Measurements from ENCODE around the gene FCGR1A.
"Not testable (repeated sequence)": the region's sequence is repeated elsewhere in the genome, so short reads cannot be mapped to it uniquely, and the experiment has no call there.

Gene FCGR1A

DNA sequence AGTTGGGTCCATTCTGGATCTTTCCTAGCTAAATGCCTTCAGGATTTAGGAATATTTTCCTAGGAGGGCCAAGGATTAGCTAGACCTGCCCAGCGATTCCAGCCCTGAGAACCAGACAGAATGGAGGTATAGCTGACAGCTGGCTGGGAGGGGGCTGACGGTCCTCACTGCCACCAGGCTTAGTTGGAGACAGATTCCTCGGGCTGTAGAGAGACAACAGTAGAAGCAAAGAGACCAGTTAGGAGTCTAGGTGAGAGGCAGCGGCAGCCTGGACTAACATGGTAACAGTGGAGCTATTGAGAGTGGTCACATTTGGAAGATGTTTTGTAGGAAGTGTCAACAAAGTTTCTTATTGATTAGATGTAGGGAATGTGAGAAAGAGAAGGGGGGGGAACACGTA lies 11.4 kb downstream of the FCGR1A start:
- H3K36me3 Mint-ChIP-seq (ENCODE audit: low read depth); H3K27me3 Mint-ChIP-seq; H3K4me1 Mint-ChIP-seq (ENCODE audit: low read depth); H3K27ac Mint-ChIP-seq; H3K9me3 Mint-ChIP-seq; intact Hi-C loops (cut with micrococcal nuclease); H3K4me3 Mint-ChIP-seq: not testable (repeated sequence)

DNA sequence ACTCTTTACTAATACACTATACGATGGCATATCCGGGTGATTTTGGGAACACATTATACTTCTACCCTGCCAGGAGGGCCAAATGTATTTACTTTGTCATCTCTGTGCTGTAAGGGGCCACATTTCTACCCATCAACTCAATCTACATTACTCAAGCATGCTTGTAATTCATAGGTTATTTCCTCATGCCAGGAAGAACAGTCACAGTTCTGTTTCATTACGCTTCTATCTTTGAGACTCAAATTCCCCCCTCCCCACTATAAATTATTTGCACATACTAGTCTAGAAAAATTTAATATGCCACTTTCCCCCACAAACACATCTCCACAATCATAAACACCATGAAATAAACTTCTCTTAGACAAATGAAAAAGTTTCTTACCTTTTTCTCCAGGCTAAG lies 19.1 kb downstream of the FCGR1A start:
- H3K27me3 Mint-ChIP-seq; H3K9me3 Mint-ChIP-seq; H3K4me3 Mint-ChIP-seq; H3K27ac Mint-ChIP-seq; intact Hi-C loops (cut with micrococcal nuclease); H3K36me3 Mint-ChIP-seq (ENCODE audit: low read depth); H3K4me1 Mint-ChIP-seq (ENCODE audit: low read depth): not testable (repeated sequence)

DNA sequence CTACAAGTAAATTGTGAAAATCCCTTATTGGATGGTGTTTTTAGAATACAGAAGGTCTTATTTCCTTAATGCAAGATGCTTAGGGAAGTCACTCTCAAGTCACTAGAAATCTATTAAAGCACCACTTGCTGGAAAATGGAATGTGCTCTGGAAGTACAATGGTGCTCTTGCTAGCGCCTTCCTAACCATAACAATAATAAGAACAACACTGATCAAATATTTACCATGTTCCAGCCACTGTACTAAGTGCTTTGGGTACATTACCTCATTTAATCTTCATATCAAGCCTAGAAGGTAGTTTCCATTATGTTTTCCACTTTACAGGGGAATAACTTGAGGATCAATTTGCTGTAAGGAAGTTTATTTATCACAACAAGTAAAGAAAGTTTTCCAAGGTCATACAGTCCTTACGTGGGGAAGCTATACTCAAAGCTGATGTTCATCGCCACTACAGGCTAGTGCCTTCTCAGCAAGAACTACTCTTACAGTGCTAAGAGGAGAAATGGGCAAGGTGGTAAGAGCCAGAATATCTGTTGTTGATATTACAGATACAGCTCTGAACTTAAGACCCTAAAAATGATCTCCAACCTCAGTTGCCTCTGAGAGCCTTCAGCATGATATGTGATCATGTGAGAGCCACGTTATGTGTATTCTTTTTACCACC lies 22.1 kb downstream of the FCGR1A start:
- intact Hi-C loops (cut with micrococcal nuclease); H3K27me3 Mint-ChIP-seq; H3K4me3 Mint-ChIP-seq; H3K9me3 Mint-ChIP-seq; H3K4me1 Mint-ChIP-seq (ENCODE audit: low read depth); H3K36me3 Mint-ChIP-seq (ENCODE audit: low read depth); H3K27ac Mint-ChIP-seq: not testable (repeated sequence)

DNA sequence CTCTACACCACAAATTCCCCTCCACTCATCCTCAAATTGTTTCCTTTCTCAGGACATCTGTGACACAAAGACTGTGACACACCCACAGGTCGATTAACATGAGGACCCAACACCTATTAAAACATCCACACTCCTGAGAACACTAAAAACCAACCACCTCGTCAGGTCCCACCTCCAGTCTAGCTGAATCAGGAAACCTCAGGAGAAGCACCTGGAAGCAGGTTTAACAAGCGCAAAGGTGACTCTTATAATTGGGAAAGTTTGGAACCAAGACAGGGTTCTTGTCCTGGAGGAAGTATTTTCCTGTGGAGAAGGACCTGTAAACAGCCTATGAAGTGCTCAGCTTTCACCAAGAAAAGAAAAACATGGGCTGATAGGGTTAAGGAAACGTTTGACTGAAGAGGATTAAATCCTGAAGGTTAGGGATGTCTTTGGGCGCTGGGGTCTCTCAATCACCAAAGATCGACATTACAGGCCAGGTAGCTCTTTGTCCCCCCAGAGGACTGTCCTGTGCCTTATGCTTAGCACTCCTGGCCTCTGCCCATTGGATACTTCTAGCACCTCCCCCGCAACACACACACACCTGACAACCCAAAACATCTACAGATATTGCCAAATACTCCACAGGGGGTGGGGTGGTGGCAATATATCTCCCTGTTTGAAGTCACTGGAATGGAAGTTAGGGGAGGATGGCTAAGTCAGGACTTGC lies 28.4 kb downstream of the FCGR1A start:
- H3K27me3 Mint-ChIP-seq; H3K27ac Mint-ChIP-seq; intact Hi-C loops (cut with micrococcal nuclease); H3K9me3 Mint-ChIP-seq; H3K4me1 Mint-ChIP-seq (ENCODE audit: low read depth); H3K4me3 Mint-ChIP-seq; H3K36me3 Mint-ChIP-seq (ENCODE audit: low read depth): not testable (repeated sequence)

GRCh38 chr1:149811514-149811889 lies 29.0 kb downstream of the FCGR1A start:
- not testable (repeated sequence) for H3K9me3 Mint-ChIP-seq, H3K27me3 Mint-ChIP-seq

DNA sequence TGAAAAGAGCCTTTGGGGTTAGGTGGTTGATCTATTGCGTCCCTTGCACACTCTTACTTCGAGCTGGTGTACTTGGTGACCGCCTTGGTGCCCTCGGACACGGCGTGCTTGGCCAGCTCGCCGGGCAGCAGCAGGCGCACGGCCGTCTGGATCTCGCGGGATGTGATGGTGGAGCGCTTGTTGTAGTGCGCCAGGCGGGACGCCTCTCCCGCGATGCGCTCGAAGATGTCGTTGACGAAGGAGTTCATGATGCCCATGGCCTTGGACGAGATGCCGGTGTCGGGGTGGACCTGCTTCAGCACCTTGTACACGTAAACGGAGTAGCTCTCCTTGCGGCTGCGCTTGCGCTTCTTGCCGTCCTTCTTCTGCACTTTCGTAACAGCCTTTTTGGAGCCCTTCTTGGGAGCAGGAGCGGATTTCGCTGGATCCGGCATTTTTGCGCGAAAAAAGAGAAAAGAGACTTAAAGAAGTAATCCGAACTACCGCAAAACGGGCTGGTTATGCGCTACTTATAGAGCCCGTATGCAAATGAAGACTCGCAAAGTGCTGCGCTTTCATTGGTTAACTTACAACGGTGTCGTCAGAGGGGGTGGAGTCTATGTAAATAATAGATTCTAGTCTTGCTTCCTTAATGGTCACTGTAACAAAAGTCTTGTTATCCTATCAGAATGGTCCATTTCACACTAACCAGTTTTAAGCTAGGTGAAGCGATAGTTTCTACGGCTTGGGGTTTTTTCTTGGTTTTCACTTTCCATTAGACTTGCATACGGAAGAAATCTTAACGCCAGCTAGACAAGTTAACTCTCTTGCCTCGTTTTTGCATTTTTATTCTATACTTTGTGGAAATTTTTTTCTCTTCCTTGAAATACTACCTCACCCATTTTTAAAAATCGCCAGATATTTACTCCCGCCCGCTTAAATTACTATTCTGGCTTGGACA lies 29.7 kb downstream of the FCGR1A start:
- H3K4me1 Mint-ChIP-seq (ENCODE audit: low read depth); H3K27me3 Mint-ChIP-seq; intact Hi-C loops (cut with micrococcal nuclease); H3K36me3 Mint-ChIP-seq (ENCODE audit: low read depth); H3K9me3 Mint-ChIP-seq: not testable (repeated sequence)
- peak overlapping the region; percentile 80 for H3K4me3 Mint-ChIP-seq
- H3K27ac Mint-ChIP-seq, result peak overlapping the region; percentile 94

More at GRCh38 chr1:149811514-149811889, 29.0 kb downstream of the FCGR1A start:
- intact Hi-C loops (cut with micrococcal nuclease); H3K36me3 Mint-ChIP-seq (ENCODE audit: low read depth); H3K4me1 Mint-ChIP-seq (ENCODE audit: low read depth): not testable (repeated sequence)
- Mint-ChIP-seq H3K4me3 (peak overlapping the region; percentile 34), H3K27ac (peak overlapping the region; percentile 94)

DNA sequence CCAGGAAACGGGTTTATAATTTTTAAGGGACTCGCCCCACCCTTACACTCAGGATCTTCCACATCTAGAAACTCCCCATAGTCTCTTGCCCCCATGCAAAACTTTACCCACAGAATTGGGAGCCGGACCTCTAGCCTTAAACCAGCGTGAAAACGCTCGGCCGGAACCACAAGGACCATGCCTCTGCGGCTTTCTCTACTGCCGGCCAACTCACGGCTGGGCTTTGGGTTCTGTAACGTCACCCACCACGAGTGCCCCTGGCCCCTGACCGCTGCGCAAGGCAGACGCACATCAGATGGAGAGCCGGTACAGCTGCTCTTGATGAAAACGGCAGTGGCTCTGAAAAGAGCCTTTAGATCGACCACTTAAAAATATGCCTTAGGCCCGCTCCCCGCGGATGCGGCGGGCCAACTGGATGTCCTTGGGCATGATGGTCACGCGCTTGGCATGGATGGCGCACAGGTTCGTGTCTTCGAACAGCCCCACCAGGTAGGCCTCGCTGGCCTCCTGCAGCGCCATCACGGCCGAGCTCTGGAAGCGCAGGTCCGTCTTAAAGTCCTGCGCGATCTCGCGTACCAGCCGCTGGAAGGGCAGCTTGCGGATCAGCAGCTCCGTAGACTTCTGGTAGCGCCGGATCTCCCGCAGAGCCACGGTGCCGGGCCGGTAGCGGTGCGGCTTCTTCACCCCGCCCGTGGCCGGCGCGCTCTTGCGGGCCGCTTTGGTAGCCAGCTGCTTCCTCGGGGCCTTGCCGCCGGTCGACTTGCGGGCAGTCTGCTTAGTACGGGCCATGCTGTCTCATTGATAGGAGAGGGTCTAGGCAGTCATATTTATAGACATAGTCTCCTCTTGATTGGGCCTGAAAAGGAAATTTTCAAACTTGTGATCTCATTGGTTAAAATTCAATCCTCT lies 30.7 kb downstream of the FCGR1A start:
- Mint-ChIP-seq H3K27ac (peak overlapping the region; percentile 94), H3K4me3 (peak overlapping the region; percentile 80)
- H3K9me3 Mint-ChIP-seq; H3K4me1 Mint-ChIP-seq (ENCODE audit: low read depth); H3K27me3 Mint-ChIP-seq; intact Hi-C loops (cut with micrococcal nuclease); H3K36me3 Mint-ChIP-seq (ENCODE audit: low read depth): not testable (repeated sequence)

DNA sequence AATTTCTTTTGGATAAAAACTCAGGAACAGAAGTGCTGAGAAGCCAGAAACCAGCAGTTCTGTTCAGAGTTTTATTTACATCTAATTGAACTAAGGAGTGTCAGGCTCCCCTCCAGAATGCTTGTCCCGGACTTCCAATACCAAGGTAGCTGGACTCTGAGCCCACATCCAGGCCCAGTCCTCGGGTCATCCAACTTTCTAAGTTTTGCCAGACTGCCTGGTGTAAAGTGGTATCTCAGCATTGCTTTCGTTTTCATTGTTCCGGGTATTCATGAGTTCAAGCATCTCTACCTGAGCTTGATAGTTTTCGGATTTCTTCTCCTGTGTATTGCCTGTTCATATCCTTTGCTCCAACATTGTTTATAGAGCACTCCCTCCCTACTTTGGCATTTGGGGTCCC lies 37.9 kb downstream of the FCGR1A start:
- H3K36me3 Mint-ChIP-seq (ENCODE audit: low read depth); H3K27ac Mint-ChIP-seq; intact Hi-C loops (cut with micrococcal nuclease); H3K4me1 Mint-ChIP-seq (ENCODE audit: low read depth); H3K4me3 Mint-ChIP-seq; H3K9me3 Mint-ChIP-seq; H3K27me3 Mint-ChIP-seq: not testable (repeated sequence)

DNA sequence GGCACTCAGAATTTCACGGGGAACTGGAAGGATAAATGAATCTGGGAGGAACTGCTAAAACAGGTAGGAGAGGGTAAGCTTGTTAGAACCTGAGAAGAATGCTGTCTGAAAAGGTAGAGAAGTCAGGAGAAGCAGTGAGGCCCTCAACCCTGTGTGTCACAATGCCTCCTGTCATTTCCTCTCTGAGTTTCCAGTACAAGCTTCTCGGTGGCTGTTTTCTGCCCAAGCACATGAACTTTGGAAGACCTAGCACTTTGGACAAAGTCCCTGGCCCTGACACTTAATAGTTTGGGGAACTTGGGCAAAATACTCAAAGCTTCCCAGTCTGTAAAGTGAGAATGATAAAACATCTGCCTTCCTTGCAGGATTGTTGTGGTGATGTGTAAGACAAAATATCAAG lies 44.1 kb downstream of the FCGR1A start:
- H3K4me3 Mint-ChIP-seq; H3K27ac Mint-ChIP-seq; H3K27me3 Mint-ChIP-seq; H3K9me3 Mint-ChIP-seq; H3K4me1 Mint-ChIP-seq (ENCODE audit: low read depth); intact Hi-C loops (cut with micrococcal nuclease); H3K36me3 Mint-ChIP-seq (ENCODE audit: low read depth): not testable (repeated sequence)

DNA sequence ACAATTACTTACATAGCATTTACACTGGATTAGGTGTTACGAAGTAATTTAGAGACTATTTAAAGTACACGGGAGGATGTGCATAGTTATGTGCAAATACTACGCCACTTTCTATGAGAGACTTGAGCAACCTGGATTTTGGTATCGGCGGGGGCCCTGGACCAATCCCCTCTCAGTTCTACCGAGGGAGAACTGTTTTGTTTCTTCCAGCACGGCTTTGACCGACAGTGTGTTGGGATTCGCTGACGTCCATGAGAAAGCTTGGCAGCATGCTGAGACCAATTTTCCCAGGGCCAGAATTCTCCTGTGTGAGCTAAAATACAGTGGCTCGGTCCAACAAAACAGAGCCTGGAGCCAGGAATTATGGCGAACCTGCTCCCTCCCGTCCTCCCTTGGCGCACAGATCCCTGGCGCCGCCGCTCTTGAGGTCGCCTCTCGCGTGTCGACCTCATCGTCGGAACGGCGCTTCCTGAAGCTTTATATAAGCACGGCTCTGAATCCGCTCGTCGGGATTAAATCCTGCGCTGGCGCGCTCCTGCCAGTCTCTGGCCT lies 49.3 kb downstream of the FCGR1A start:
- intact Hi-C loops (cut with micrococcal nuclease); H3K27ac Mint-ChIP-seq; H3K36me3 Mint-ChIP-seq (ENCODE audit: low read depth); H3K4me3 Mint-ChIP-seq; H3K4me1 Mint-ChIP-seq (ENCODE audit: low read depth); H3K9me3 Mint-ChIP-seq; H3K27me3 Mint-ChIP-seq: not testable (repeated sequence)

- intact Hi-C loops (cut with micrococcal nuclease); H3K4me3 Mint-ChIP-seq; H3K4me1 Mint-ChIP-seq (ENCODE audit: low read depth); H3K27ac Mint-ChIP-seq; H3K9me3 Mint-ChIP-seq; H3K36me3 Mint-ChIP-seq (ENCODE audit: low read depth); H3K27me3 Mint-ChIP-seq: not testable (repeated sequence)
These were observed 50.0 kb downstream of the FCGR1A start for GRCh38 chr1:149832316-149833126.

GRCh38 chr1:149833144-149833543 lies 50.6 kb downstream of the FCGR1A start:
- intact Hi-C loops (cut with micrococcal nuclease), result not testable (repeated sequence)

DNA sequence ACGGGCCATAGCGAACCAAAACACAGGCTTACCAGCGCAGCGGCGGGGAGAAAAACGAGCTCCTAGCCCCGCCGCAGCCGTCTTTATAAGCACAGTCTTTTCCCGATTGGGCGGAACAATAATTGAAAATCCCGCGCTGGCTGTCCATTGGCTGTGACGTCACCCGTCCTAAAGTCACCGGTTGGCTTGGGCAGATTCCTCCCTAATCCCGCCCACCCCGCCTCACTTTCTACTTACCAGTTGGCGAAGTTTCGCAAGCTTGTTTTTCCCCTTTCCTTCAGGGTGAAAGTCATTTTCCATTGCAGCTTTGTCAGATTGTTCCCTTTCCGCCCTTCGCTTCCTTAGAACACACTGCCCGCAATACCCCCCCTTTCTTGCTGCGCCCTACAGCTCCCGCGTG lies 58.7 kb downstream of the FCGR1A start:
- H3K4me3 Mint-ChIP-seq; H3K27me3 Mint-ChIP-seq; H3K27ac Mint-ChIP-seq; H3K9me3 Mint-ChIP-seq; intact Hi-C loops (cut with micrococcal nuclease): not testable (repeated sequence)
- H3K4me1 Mint-ChIP-seq (ENCODE audit: low read depth), result peaks cover 26% of the 10 kb centered on the region
- H3K36me3 Mint-ChIP-seq (ENCODE audit: low read depth), result peaks cover 16% of the 10 kb centered on the region

More at GRCh38 chr1:149833144-149833543, 50.6 kb downstream of the FCGR1A start:
- H3K27me3 Mint-ChIP-seq; H3K4me3 Mint-ChIP-seq; H3K27ac Mint-ChIP-seq; H3K36me3 Mint-ChIP-seq (ENCODE audit: low read depth); H3K9me3 Mint-ChIP-seq; H3K4me1 Mint-ChIP-seq (ENCODE audit: low read depth): not testable (repeated sequence)
